Stimulated activated naive CD8-positive, alpha-beta T cell treated with anti-CD3 and anti-CD28 coated beads, Interleukin-15, amount 100 ng/mL, for 72 hours (primary cell): ENCODE data around the gene OR4C13.
"Not testable (repeated sequence)": the region's sequence is repeated elsewhere in the genome, so short reads cannot be mapped to it uniquely, and the experiment has no call there.

Experiments used
- ATAC-seq: fragments of 150-1000 bp; cut with Tn5 transposase; 2 replicates; pipeline ENCODE4 v1.10.0; 2021; ENCODE audit warnings: mild to moderate bottlenecking, moderate library complexity
- DNase-seq, 2 donors: peaks; one replicate each; pipeline ENCODE4 v3.0.0; 2021 to 2022
- H3K27ac Mint-ChIP-seq, 2 donors: one replicate each; pipeline ENCODE4 v1.8.0; 2022; ENCODE audit warnings: mild to moderate bottlenecking in 2 of 2, mixed read lengths in 2 of 2, moderate library complexity in 2 of 2
- H3K27me3 Mint-ChIP-seq: one replicate; pipeline ENCODE4 v1.8.0; 2022; ENCODE audit warnings: mixed read lengths
- H3K4me1 Mint-ChIP-seq: one replicate; pipeline ENCODE4 v1.8.0; 2022; ENCODE audit warnings: mild to moderate bottlenecking, mixed read lengths
- H3K4me3 Mint-ChIP-seq, 2 donors: one replicate each; pipeline ENCODE4 v1.8.0; 2022; ENCODE audit warnings: mild to moderate bottlenecking in 2 of 2, mixed read lengths in 2 of 2, moderate library complexity in 1 of 2
- H3K9me3 Mint-ChIP-seq, 2 donors: one replicate each; pipeline ENCODE4 v1.8.0; 2022; ENCODE audit warnings: mixed read lengths in 2 of 2

OR4C13 gene

GRCh38 chr11:49952091-49952490 is at the start of gene OR4C13:
OR4C13 (plus strand) TSS chr11:49952391; CDS start chr11:49952423, 32 bp downstream.
- Mint-ChIP-seq H3K27ac (no peak within 1 kb of the TSS), H3K9me3 (peaks cover 0 to 35% of the 10 kb centered on the region in 2 donors), H3K4me3 (no peak within 1 kb of the TSS), H3K4me1 (no peaks in the 10 kb centered on the region), H3K27me3 (no peaks in the 10 kb centered on the region)
- DNase-seq (no peak), ATAC-seq (no peak)

DNA sequence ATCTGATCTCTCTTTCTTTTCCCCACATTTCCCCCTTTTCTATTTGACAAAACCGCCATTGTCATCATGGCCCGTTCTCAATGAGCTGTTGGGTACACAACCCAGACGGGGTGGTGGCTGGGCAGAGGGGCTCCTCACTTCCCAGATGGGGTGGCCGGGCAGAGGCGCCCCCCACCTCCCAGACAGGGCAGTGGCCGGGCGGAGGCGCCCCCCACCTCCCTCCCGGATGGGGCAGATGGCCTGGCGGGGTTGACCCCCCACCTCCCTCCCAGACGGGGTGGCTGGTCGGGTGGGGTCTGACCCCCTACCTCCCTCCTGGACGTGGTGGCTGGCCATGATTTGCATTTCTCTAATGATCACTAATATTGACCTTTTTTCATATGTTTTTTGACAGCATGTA is 40.7 kb upstream of the OR4C13 start:
- not testable (repeated sequence) for DNase-seq

GRCh38 chr11:49948701-49949100 is 3.5 kb upstream of the OR4C13 start:
- not testable (repeated sequence) for ATAC-seq, H3K4me3 Mint-ChIP-seq, H3K4me1 Mint-ChIP-seq, H3K27me3 Mint-ChIP-seq, DNase-seq, H3K27ac Mint-ChIP-seq
- peaks cover under 1 to 33% of the 10 kb centered on the region in 2 donors for H3K9me3 Mint-ChIP-seq

More for the DNA sequence above, 40.7 kb upstream of the OR4C13 start:
- H3K4me1 Mint-ChIP-seq, H3K27me3 Mint-ChIP-seq, H3K27ac Mint-ChIP-seq, ATAC-seq, H3K4me3 Mint-ChIP-seq: not testable (repeated sequence)
- H3K9me3 Mint-ChIP-seq = peaks cover 12 to 21% of the 10 kb centered on the region in 2 donors

DNA sequence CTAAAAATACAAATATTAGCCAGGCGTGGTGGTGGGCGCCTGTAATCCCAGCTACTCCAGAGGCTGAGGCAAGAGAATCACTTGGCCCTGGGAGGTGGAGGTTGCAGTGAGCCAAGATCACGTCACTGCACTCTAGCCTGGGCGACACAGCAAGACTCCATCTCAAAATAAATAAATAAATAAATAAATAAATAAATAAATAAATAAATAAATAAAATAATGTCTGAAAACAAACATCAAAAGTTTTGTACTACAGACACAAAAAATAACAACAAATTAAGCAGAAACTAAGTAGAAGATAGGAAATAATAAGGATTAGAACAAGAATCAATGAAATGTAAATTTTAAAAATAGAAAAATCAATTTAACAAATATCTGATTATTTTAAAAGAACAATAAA is 21.2 kb downstream of the OR4C13 start:
- not testable (repeated sequence) for H3K4me1 Mint-ChIP-seq, ATAC-seq, H3K4me3 Mint-ChIP-seq, DNase-seq, H3K27me3 Mint-ChIP-seq, H3K27ac Mint-ChIP-seq, H3K9me3 Mint-ChIP-seq

DNA sequence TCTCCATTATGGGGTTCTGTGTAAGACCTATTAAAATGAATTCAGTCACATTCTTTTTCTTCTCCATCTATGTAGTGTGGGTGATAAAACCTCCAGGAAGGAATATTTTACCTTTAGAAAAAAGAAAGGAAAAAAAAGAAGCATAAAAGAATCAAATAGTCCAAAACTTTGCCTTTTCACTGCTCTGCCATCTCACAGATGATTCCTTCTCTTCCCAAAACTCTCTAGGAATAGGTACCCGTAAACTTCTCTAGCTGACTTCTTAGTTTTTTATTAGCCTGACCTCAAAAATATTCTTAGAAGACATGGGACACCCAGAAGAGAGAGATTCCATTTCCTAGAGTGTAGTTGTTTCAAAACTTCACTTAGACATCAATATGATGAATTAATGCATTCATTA is 30.2 kb downstream of the OR4C13 start, which contains the start of gene OR4C12:
Gene OR4C12 (minus strand): TSS at position 101 of the 400 bp plus-strand sequence. CDS start 34 bp downstream, at position 67.
- not testable (repeated sequence) for DNase-seq, H3K27ac Mint-ChIP-seq, H3K4me1 Mint-ChIP-seq, ATAC-seq, H3K27me3 Mint-ChIP-seq, H3K4me3 Mint-ChIP-seq
- H3K9me3 Mint-ChIP-seq = peaks cover 14 to 22% of the 10 kb centered on the region in 2 donors

GRCh38 chr11:49995565-49995964 is 43.4 kb downstream of the OR4C13 start:
- no peak overlapping the region for H3K27ac Mint-ChIP-seq
- H3K4me3 Mint-ChIP-seq = no peak overlapping the region
- no peak for ATAC-seq
- no peaks in the 10 kb centered on the region for H3K27me3 Mint-ChIP-seq
- no peaks in the 10 kb centered on the region for H3K4me1 Mint-ChIP-seq
- DNase-seq = peak; percentile 14 to 26
- peaks cover 8 to 9% of the 10 kb centered on the region in 2 donors for H3K9me3 Mint-ChIP-seq
